HEK293 (cell line): ENCODE results near the gene COPG1.

Experiments used
- CTCF ChIA-PET: fragments of 350-600 bp; formaldehyde crosslinking; extraction: SDS; loops from one replicate; lab custom pipeline; 2021; ENCODE audit warnings: antibody characterized with exemption; lab: Yijun Ruan, JAX
- POLR2A ChIA-PET: fragments of 300-600 bp; formaldehyde crosslinking; extraction: SDS; loops from one replicate; lab custom pipeline; 2020; ENCODE audit warnings: antibody characterized with exemption, inconsistent platforms; lab: Yijun Ruan, JAX
- H3K27ac ChIP-seq: fragments of 200-500 bp; sonication (Bioruptor generic); 2 replicates; pipeline ENCODE4 v1.5.1; 2014; ENCODE audit warnings: low read depth, low read length, control low read depth, inconsistent platforms; ENCODE audit errors: extremely low read depth
- H3K36me3 ChIP-seq, 2 experiments: fragments of 200-500 bp in 1 of 2; sonication (Bioruptor generic) in 1 of 2; 1 replicate in 1 of 2; 2 replicates in 1 of 2; pipeline ENCODE4 v1.5.1; 2014 to 2017; ENCODE audit warnings: inconsistent platforms in 2 of 2, low read length in 2 of 2; ENCODE audit not compliant: control insufficient read depth in 2 of 2, insufficient read depth in 1 of 2
- H3K4me1 ChIP-seq: fragments of 200-500 bp; sonication (Bioruptor generic); 2 replicates; pipeline ENCODE4 v1.5.1; 2014; ENCODE audit warnings: mild to moderate bottlenecking, low read length, inconsistent platforms; ENCODE audit not compliant: control insufficient read depth, insufficient read depth
- H3K4me3 ChIP-seq: 2 replicates; pipeline ENCODE4 v1.5.1; 2011; ENCODE audit warnings: low read depth, mild to moderate bottlenecking, control low read depth, low read length, moderate library complexity
- H3K9me3 ChIP-seq: fragments of 200-500 bp; sonication (Bioruptor generic); 2 replicates; pipeline ENCODE4 v1.5.1; 2014; ENCODE audit warnings: low read depth, low read length, inconsistent platforms; ENCODE audit not compliant: control insufficient read depth, insufficient read depth
- CTCF ChIP-seq: fragments of 450-650 bp; formaldehyde crosslinking; IDR thresholded peaks from 2 replicates; pipeline ENCODE4 v1.5.1; 2016; ENCODE audit warnings: missing biosample characterization, missing genetic modification characterization
- GLIS1 ChIP-seq: fragments of 450-650 bp; formaldehyde crosslinking; IDR thresholded peaks from 2 replicates; pipeline ENCODE4 v1.5.1; 2016; ENCODE audit warnings: missing biosample characterization, missing genetic modification characterization
- KLF7 ChIP-seq: fragments of 450-650 bp; formaldehyde crosslinking; IDR thresholded peaks from 2 replicates; pipeline ENCODE4 v1.5.1; 2016; ENCODE audit warnings: missing biosample characterization, missing genetic modification characterization, borderline replicate concordance
- KLF9 ChIP-seq: fragments of 450-650 bp; formaldehyde crosslinking; IDR thresholded peaks from 2 replicates; pipeline ENCODE4 v1.5.1; 2016; ENCODE audit warnings: missing biosample characterization, missing genetic modification characterization, low read depth
- MYNN ChIP-seq: fragments of 450-650 bp; formaldehyde crosslinking; IDR thresholded peaks from 2 replicates; pipeline ENCODE4 v1.5.1; 2016; ENCODE audit warnings: missing biosample characterization, missing genetic modification characterization, borderline replicate concordance
- OVOL3 ChIP-seq: fragments of 450-650 bp; formaldehyde crosslinking; IDR thresholded peaks from 2 replicates; pipeline ENCODE4 v1.5.1; 2016; ENCODE audit warnings: missing biosample characterization, missing genetic modification characterization
- PRDM1 ChIP-seq: fragments of 450-650 bp; formaldehyde crosslinking; IDR thresholded peaks from 2 replicates; pipeline ENCODE4; 2016; ENCODE audit warnings: missing biosample characterization, missing genetic modification characterization
- TCF7L2 ChIP-seq: IDR thresholded peaks from 2 replicates; pipeline ENCODE4 v1.6.1; 2011; ENCODE audit warnings: low read depth, mild to moderate bottlenecking, inconsistent platforms, low read length, moderate library complexity, borderline replicate concordance
- ZBTB26 ChIP-seq: fragments of 450-650 bp; formaldehyde crosslinking; optimal IDR thresholded peaks from 2 replicates; pipeline ENCODE3; 2016; ENCODE audit warnings: missing biosample characterization, mild to moderate bottlenecking, missing genetic modification characterization
- ZBTB6 ChIP-seq: fragments of 450-650 bp; formaldehyde crosslinking; IDR thresholded peaks from 2 replicates; pipeline ENCODE4 v1.5.1; 2017; ENCODE audit warnings: missing biosample characterization, missing genetic modification characterization
- ZFP41 ChIP-seq: fragments of 450-650 bp; formaldehyde crosslinking; IDR thresholded peaks from 2 replicates; pipeline ENCODE4 v1.5.1; 2016; ENCODE audit warnings: missing biosample characterization, missing genetic modification characterization, borderline replicate concordance
- ZFP69B ChIP-seq: fragments of 450-650 bp; formaldehyde crosslinking; IDR thresholded peaks from 2 replicates; pipeline ENCODE4 v1.5.1; 2016; ENCODE audit warnings: missing biosample characterization, missing genetic modification characterization
- ZNF10 ChIP-seq: fragments of 450-650 bp; formaldehyde crosslinking; IDR thresholded peaks from 2 replicates; pipeline ENCODE4 v1.5.1; 2017; ENCODE audit warnings: missing biosample characterization, missing genetic modification characterization
- ZNF266 ChIP-seq: fragments of 450-650 bp; formaldehyde crosslinking; IDR thresholded peaks from 2 replicates; pipeline ENCODE4 v1.5.1; 2016; ENCODE audit warnings: missing biosample characterization, missing genetic modification characterization, low read depth
- ZNF280C ChIP-seq: fragments of 450-650 bp; formaldehyde crosslinking; IDR thresholded peaks from 2 replicates; pipeline ENCODE4 v1.5.1; 2016; ENCODE audit warnings: missing biosample characterization, missing genetic modification characterization
- ZNF302 ChIP-seq: fragments of 450-650 bp; formaldehyde crosslinking; IDR thresholded peaks from 2 replicates; pipeline ENCODE4 v1.5.1; 2016; ENCODE audit warnings: missing biosample characterization, missing genetic modification characterization, low read depth
- ZNF48 ChIP-seq: fragments of 450-650 bp; formaldehyde crosslinking; IDR thresholded peaks from 2 replicates; pipeline ENCODE4 v1.5.1; 2016; ENCODE audit warnings: missing biosample characterization, missing genetic modification characterization
- ZNF501 ChIP-seq: fragments of 450-650 bp; formaldehyde crosslinking; IDR thresholded peaks from 2 replicates; pipeline ENCODE4 v1.5.1; 2016; ENCODE audit warnings: missing biosample characterization, missing genetic modification characterization
- ZNF544 ChIP-seq: fragments of 450-650 bp; formaldehyde crosslinking; IDR thresholded peaks from 2 replicates; pipeline ENCODE4 v1.5.0; 2017; ENCODE audit warnings: missing biosample characterization, missing genetic modification characterization
- ZNF585B ChIP-seq: fragments of 450-650 bp; formaldehyde crosslinking; IDR thresholded peaks from 2 replicates; pipeline ENCODE4 v1.5.1; 2016; ENCODE audit warnings: missing biosample characterization, missing genetic modification characterization
- ZNF707 ChIP-seq: fragments of 450-650 bp; formaldehyde crosslinking; IDR thresholded peaks from 2 replicates; pipeline ENCODE4 v1.5.1; 2016; ENCODE audit warnings: missing biosample characterization, missing genetic modification characterization
- ZNF791 ChIP-seq: fragments of 450-650 bp; formaldehyde crosslinking; IDR thresholded peaks from 2 replicates; pipeline ENCODE4 v1.5.1; 2016; ENCODE audit warnings: missing biosample characterization, missing genetic modification characterization
- ZSCAN5A ChIP-seq: fragments of 450-650 bp; formaldehyde crosslinking; IDR thresholded peaks from 2 replicates; pipeline ENCODE4 v1.5.1; 2016; ENCODE audit warnings: missing biosample characterization, missing genetic modification characterization
- TF ChIP-seq, protein P1 (sequence below): fragments of 450-650 bp; formaldehyde crosslinking; IDR thresholded peaks from 2 replicates; pipeline ENCODE4 v1.5.0; 2017; ENCODE audit warnings: missing biosample characterization, missing genetic modification characterization, borderline replicate concordance

COPG1 gene

DNA sequence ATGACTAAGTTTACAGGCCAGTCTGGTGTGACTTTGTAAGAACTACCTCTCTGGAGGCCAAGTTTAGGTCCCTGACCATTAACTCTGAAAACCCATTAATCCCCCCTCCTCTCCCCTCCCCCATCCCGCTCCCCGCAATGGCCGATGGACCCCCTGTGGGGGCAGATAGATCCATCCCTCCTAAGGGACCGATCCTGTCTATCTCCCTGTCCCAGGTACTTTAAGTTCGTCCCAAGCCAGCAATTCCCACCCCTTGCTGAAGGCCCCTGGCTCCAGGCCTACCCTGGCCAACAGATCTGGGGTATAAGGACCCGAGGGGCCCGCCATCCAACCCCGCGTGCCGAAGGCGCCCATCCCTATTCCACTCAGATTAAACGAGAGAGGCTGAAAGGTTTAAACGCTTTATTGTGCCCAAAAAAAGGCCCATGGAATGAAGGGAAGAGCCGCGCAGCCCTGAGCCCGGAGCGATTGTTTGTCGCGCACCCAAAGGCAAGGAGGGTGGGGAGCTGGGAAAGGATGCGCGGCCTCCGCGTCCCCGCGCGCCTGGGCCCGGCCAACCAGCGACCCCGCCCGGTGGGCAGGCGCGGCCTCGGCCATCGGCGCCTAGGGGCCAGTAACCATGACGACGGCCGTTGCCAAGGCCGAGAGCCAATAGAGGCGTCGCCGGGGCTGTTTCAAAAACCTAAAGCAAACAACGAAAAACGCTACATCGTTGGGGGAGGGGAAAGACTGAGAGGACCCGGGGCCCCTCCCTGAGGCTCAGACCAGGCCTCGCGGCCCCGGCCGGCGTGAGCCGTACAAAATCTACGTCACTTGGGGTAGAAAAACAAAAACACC is 65.2 kb downstream of the COPG1 start (continued):
- TF ChIP-seq, protein P1, sequence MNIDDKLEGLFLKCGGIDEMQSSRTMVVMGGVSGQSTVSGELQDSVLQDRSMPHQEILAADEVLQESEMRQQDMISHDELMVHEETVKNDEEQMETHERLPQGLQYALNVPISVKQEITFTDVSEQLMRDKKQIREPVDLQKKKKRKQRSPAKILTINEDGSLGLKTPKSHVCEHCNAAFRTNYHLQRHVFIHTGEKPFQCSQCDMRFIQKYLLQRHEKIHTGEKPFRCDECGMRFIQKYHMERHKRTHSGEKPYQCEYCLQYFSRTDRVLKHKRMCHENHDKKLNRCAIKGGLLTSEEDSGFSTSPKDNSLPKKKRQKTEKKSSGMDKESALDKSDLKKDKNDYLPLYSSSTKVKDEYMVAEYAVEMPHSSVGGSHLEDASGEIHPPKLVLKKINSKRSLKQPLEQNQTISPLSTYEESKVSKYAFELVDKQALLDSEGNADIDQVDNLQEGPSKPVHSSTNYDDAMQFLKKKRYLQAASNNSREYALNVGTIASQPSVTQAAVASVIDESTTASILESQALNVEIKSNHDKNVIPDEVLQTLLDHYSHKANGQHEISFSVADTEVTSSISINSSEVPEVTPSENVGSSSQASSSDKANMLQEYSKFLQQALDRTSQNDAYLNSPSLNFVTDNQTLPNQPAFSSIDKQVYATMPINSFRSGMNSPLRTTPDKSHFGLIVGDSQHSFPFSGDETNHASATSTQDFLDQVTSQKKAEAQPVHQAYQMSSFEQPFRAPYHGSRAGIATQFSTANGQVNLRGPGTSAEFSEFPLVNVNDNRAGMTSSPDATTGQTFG (tag by site-specific recombination), result no peak
- no peak for TF ChIP-seq KLF9 (tag by site-specific recombination)
- no peak for TF ChIP-seq ZNF266 (tag by site-specific recombination)
- TF ChIP-seq MYNN (tag by site-specific recombination), result peak; percentile 95
- no peak for TF ChIP-seq ZBTB6

DNA sequence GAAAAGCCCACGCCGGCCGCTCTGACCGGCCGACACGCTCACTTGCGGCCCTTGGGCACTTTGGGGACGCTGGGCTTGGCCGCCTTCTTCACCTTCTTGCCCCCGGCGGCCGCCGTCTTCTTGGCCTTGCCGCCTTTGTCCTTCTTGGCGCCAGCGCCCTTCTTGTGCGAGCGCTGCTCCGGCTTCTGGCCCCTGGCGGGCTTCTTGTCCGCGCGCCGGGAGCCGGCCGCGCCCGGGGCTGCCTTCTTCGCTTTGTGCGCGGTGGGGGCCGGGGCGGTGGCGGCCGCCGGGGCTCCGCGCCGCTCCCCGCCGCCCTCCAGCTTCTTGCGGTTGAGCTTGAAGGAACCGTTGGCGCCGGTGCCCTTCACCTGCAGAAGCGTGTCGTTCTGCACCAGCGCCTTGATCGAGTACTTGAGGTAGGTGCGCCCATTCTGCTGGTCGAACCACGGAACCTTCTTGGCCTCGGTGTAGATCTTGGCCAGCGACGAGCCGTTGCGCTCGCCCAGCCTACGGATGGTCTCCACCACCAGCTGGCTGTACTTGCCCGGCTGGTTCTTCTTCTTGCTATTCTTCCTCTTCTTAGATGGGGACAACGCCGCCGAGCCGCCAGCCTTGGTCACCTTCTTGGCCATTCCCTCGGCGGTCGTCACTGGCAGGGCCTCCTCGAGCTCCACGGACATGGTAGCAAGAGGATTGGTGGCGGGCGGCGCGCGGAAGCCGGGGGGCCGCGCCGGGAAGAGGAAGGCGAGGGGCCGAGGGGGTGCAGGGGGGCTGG is 66.0 kb downstream of the COPG1 start:
- CTCF ChIA-PET, result interaction anchor here (0.6 to 1.8 kb wide), 5 partner anchors 15 to 345 kb away, joined by 3 to 11 read pairs (median 5); no protein-coding TSS in a partner anchor
- H3K4me1 ChIP-seq, result no peaks in the 10 kb centered on the region
- POLR2A ChIA-PET, result interaction anchor here (0.7 to 4.0 kb wide), 19 partner anchors 9 to 437 kb away, joined by 3 to 42 read pairs (median 5); partner anchors contain the start of genes COPG1, HMCES, IFT122 and MBD4
- TF ChIP-seq ZNF280C (tag by site-specific recombination), result no peak
- no peak for TF ChIP-seq OVOL3 (tag by site-specific recombination)
- no peak for TF ChIP-seq ZNF707 (tag by site-specific recombination)
- no peak for TF ChIP-seq ZNF10 (tag by site-specific recombination)
- peak; percentile 73 for TF ChIP-seq ZBTB26 (tag by site-specific recombination)
- TF ChIP-seq CTCF, result no peak
- no peak for TF ChIP-seq ZNF48 (tag by site-specific recombination)
- TF ChIP-seq ZFP41 (tag by site-specific recombination), result no peak
- TF ChIP-seq ZNF791, result no peak
- no peak for TF ChIP-seq TCF7L2
- no peak for TF ChIP-seq ZFP69B (tag by site-specific recombination)
- no peak for TF ChIP-seq ZNF302 (tag by site-specific recombination)
- TF ChIP-seq ZNF501 (tag by site-specific recombination), result no peak
- no peak for TF ChIP-seq KLF7 (tag by site-specific recombination)
- TF ChIP-seq PRDM1 (tag by site-specific recombination), result no peak
- 0 out of 2 replicates have a peak, but pooled peaks have one; percentile 3 for TF ChIP-seq GLIS1 (tag by site-specific recombination)
- TF ChIP-seq ZNF544, result no peak
- no peak for TF ChIP-seq ZNF585B
- no peak for TF ChIP-seq ZSCAN5A (tag by site-specific recombination)

More for the DNA sequence above, 66.0 kb downstream of the COPG1 start:
- H3K27ac ChIP-seq, result peak overlapping the region; percentile 83
- no peaks in the 10 kb centered on the region for H3K9me3 ChIP-seq
- H3K4me3 ChIP-seq, result peak overlapping the region; percentile 97
- H3K36me3 ChIP-seq, result peaks cover 0 to 24% of the 10 kb centered on the region in 2 experiments; a peak in 1 of 3 replicates
